NK-92 (cell line): ENCODE measurements around the gene TMEM107.
"Not testable (repeated sequence)": the region's sequence is repeated elsewhere in the genome, so short reads cannot be mapped to it uniquely, and the experiment has no call there.

ENCODE experiments used
- DNase-seq: peaks from one replicate; lab custom pipeline; 2025; ENCODE audit not compliant: unreplicated experiment; lab: John Stamatoyannopoulos, UW

The TMEM107 gene

DNA sequence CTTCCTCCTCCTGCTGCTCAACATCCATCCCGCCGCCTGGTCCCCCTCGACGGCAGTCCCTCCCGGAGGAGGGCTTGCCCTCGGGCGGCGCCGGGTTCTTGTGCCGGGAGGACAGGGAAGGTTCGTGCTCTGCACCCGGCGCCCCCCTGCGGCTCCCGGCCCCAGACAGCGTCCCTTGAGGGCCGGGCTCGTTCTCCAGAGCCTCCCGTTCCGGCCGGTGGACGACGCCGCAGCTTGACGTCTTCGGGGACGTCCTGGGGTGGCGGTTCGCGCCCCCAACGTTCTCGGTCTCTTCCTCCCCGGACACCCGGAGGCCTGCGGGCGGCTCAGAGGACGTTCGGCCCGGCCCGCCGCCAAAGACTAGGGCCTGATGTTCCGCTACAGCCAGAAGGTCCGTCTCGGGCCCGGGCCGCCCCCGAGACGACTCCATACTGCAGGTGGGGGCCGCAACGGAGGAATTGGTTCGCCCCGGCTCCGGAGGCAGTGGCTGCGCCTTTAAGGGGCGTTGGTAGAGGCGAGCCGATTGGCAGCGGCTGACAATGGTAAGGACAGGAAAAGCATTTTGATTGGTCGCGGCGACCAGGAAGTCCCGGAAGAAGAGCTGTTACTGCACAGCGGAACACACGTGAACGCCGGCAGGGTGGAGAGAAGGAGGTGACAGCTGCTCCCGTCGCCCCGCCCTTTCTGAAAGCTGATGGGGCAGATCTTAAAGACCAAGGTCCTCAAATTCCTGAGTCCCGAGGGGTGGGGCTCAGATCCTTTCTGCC lies 13.7 kb upstream of the TMEM107 start, which contains the start of gene BORCS6:
Gene BORCS6 (minus strand): TSS at position 470 of the 767 bp plus-strand sequence. CDS start 40 bp downstream, at position 430.
- peak; percentile 80 for DNase-seq

DNA sequence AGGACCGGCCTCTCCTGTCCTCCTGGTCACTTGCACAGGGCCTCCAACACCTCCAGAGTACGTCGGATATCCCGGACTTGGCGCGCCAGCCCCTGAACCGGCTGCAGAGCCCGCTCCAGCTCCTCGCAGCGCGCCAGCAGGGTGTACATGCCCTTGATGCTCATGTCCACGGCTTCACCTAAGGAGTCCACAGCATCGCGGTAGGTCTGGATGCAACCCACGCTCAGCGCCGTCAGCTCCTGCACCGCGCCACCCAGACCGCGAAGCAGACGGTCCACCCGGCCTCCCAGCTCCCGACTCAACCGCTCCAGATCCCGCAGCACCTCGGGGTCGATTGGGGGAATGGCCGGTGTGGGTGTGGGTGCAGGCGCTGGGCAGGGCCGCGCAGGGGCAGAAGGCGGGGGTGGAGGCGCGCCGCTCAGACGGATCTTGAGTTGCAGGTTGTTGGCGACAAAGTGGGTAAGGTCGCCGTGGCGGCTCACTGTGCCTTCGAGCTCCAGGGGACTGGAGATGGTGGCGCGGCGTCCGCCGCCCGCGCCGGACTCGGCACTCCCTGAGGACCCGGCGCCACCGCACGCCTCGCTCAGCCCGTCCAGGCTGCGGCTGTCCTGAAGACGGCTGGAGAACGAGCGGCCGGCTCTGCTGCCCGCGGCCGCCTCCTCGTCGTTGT lies 13.0 kb upstream of the TMEM107 start:
- no peak for DNase-seq

DNA sequence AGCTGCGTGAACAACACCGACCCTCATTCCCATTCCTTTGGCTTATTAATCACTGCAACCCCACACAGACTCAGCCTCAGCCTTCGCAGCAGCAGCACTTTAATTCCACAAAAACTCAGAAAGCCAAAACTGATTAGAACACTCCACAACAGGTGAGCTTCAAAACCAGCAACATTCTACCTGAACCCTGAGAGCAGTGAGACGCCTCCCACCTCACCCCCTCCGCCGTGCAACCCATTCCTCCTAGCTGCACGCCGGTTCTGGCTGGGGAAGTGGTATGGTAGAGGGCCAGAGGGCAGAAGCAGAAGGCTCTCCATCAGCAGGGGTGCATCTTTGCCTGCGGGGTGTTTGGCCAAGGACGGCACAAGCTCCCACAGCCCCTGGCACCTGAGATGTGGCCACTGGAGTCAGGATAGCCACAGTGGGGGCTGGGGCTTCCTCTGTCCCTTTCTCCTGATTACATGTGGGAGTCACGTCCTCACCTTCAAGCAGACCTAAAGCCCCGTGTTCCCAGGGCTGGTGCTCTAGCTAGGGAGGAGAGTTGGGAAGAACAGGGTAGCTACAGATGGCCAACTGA lies 12.2 kb upstream of the TMEM107 start:
- no peak for DNase-seq

DNA sequence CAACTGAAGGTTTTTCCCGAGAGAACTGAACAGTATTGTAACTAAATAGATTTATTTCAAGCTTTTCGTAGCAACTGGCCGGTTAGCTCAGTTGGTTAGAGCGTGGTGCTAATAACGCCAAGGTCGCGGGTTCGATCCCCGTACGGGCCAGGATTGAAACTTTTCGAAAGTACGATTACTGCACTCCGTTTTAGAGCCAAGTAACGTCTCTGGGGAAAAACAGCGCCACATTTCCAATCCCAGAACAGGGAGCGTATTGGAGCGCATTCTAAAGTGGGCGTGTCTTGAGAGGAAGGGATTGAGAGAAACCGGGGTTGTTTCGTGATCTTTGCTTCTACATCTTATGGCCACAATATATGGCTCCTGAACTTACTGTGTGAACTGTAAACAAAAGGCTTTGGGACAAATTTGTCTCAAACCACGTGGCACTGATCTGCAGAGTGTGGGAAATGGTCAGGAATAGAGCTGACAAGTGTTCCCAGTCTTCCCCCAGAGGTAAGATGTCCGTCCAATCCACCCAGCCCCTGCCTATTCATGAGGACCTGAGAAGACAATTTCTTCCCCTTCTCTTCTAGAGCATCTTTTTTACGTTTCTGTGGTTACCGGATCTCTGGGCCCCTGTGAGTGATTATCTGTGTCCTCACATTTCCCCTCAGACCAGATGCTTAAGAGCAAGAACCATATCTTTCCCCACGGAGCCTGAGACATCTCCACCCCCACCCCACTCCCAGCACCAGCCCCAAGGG lies 11.5 kb upstream of the TMEM107 start:
- no peak for DNase-seq

DNA sequence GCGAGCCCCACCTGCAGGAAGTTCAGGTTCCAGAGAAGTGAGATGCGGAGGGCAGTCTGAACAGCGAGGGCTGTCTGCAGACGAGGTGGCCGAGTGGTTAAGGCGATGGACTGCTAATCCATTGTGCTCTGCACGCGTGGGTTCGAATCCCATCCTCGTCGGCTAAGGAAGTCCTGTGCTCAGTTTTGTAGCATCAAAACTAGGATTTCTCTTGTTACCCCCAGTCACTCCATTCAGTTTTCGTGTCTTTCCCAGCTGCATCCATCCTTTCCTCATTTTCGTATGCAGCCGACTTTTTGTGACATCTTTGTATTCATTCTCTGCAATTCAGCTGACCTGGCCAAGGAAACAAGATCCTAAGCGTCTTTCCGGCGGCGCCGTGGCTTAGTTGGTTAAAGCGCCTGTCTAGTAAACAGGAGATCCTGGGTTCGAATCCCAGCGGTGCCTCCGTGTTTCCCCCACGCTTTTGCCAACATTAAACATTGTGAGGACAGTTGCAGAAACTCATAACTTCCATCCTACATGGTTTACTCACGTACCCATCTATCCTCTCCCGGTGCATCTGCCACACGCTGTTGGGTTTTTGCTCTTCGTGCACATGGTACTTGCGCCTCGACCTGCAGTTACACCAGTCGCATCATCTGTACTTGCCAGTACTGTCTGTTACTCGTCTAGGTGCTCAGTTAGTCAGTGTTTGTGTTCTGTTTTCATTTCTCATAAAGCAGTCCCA lies 10.8 kb upstream of the TMEM107 start:
- DNase-seq = no peak

DNA sequence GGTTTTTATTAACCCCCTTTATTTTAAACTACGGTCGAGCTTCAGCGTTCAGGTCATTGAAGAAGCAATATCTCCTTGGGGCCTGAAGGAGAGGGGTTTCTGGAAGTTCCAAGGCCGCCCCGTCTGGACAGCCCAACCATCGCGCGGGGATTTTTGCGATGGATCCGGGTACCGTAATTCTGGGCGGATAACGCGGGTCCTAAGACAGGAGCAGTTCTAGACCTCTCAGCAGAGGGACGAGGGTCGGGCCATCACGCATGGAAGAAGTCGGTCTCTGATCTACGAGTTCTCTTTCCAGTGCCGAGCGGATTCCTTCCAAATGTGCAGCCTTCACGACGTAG lies 10.2 kb upstream of the TMEM107 start:
- no peak for DNase-seq

DNA sequence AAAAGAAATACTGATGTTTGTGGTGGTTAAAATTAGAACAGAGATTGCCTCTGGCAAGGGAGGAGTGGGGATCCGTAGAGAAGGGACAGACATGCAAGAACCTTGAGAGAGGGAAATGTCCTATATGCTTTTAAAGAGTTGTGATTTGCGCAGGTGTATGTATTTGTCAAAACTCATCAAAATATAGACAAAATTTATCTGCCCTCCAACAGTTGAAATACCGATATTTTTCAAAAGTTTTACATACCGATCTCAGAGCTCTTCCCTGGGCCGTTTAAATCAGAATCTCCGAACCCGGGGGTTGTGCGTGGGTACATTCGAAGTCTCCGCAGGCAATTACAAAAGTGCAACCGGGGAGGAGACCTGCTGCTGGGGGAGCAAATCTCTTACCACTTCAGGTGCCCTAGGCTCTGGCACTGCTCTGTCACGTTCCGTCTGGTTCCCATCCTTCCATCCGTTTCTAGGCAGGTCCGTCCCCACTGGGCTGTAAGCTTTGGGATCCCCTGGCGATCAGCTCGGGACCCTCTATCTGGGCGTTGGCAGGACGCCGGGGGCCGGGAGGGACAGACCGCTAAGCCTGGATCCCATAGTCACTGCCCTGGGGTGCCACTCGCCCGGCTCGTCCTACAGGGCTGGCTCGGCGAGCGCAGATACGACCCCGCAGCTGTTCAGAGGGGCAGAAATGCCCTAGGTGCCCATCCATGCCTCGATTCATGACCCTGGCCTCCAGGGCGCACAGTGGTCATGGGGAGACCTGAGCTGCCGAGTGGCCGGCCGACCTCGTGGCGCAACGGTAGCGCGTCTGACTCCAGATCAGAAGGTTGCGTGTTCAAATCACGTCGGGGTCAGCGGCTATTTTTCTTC lies 9.6 kb upstream of the TMEM107 start:
- no peak for DNase-seq

DNA sequence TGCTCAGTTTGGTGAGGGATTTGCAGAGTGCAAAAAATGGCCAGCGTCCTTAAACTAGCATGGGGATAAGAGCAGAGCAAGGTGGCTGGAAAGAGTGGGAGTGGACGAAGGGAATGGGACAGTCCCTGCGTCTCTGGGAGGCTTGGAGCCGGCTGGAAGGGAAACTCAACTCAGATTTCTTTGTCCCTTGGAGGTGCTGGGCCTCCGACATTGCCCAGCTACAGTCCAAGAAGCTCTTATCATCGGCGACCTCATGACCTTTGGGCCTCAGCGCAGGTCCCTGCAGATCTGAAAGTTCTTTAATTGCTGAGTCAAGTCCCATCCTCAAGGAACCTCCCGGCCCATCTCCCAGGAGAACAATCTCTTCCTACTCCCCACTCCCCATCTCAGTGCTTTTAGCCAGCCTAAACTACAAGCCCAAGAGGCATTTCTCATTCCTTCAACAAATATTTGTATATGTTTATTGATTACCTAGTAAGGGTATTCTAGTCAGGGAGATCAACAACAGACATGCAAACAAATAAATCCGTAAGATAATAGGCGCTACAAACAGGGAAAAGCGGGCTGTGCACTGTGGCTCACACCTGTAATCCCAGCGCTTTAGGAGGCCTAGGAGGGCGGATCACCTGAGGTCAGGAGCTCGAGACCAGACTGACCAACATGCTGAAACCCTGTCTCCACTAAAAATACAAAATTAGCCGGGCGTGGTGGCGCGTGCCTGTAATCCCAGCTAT lies 985 bp upstream of the TMEM107 start:
- DNase-seq = no peak

DNA sequence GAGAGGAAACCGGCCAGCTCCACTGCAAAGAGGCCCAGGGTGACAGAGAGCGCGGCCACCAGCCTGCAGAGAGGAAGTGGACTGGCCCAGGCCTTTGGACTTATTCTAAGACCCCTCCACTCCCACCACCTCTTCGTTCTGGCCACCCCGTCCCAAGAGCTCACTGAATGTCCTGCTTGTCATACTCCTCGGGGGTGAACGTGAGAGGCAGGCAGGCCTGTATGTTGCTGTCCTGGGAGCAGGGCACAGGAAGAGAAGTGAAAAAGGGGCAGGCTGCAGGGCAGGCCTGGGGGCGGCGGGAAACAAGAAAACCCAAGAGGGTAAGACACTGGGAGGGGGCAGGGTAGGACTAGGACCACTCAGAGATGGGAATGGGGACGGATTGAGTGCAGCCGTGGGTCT lies 384 bp downstream of the TMEM107 start:
- no peak for DNase-seq

DNA sequence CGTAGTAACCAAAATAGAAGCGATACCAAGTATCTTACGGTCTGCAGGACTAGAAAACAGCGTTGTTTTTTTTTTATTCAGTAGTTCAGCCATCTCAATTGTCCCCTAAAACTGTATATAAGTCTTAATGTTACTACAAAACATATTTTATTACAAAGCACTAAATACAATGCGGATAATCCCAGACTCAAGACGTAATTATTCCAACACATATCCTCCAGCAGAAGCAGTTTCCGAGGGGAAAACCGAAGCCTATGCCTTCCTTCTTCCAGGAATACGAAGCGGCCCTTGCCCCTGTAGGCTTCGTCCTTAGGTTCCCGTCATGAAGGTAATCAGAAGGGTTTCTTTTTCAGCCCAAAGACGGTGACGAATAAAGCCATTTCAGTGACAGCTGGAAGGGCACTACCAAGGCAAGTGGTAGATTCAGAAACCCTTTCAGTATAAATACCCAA lies 2.3 kb downstream of the TMEM107 start:
- no peak for DNase-seq

DNA sequence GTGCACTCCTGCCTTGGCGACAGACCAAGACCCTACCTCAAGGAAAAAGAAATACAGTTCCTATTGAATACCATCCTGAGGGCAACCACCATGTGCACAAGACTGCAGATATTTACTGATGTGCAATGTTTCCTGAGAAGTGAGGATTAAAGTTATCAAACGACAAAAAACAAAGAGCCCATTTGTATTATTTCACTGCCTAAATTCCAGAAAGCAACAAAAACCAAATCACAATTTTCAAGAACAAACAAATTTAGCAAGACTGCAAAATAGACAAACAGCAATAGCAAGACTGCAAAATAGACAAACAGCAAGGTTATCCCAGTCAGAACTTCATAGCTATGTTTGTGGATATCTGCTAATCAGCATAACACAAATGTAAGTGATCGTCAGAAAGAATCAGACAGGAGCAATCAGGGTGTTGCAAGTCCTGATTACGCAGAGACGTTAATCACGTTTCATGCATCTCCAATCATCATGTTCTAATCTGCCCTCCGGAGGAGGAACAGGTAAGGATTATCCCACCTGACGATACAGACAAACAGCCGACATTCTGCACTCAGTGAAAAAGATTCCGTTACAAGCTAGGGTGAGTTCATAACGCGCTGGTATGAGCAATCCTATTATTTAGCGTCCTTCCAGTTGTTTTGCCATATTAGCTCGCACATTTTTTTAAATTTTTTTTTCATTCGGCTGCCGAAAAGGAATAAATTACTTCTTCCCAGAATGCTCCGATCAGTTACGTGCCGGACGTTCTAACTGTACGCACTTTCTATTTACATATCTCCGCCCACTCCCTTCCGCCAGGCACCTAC lies 2.9 kb downstream of the TMEM107 start:
- no peak for DNase-seq

DNA sequence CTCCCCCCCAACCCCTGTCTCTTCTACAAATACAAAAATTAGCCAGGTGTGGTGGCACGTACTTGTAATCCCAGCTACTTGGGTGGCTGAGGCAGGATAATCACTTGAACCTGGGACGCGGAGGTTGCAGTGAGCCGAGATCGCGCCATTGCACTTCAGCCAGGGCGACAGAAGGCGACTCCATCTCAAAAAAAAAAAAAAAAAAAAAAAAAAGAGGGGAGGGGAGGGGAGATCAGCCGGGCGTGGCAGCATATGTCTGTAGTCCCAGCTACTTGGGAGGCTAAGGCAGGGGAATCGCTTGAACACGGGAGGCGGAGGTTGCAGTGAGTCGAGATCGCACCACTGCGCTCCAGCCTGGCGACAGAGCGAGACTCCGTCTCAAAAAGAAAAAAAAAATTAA lies 6.0 kb downstream of the TMEM107 start:
- DNase-seq = not testable (repeated sequence)

DNA sequence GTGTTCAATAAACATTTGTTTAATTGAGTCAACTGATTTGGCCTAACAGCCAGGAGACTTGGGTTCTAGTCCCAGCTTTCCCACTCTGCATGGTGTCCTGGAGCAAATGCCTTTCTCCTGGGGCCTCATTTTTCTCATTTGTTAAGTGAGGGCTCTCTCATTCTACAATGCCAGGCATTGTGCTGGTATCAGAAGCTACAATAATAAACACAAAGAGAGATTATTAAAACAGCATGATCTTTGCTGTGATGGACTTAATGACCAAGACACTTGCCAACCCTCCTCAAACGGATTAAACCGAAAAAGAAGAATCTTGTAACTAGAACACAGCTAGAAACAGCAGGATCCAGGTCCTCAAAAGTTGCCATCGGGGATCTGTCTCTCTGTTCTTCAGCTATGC lies 8.7 kb downstream of the TMEM107 start:
- no peak for DNase-seq

DNA sequence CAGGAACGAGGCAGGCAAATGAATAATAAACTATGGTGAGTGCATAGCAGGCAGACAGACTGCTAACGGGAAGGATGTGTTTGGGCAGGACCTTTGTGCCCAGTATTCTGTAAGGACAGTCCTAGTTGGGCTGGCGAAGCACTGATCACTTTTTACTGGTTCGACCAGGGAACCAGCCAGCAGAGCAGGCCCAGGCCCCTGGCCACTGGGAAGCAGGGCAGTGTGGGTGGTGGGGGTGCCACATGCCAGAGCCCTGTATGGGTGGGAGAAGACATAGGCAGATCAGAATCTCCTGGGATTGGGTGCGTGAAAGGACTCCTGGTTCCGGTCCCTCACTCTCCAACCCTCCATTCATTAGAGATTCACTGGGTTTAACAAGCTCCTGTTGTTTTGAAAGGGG lies 9.4 kb downstream of the TMEM107 start:
- no peak for DNase-seq

DNA sequence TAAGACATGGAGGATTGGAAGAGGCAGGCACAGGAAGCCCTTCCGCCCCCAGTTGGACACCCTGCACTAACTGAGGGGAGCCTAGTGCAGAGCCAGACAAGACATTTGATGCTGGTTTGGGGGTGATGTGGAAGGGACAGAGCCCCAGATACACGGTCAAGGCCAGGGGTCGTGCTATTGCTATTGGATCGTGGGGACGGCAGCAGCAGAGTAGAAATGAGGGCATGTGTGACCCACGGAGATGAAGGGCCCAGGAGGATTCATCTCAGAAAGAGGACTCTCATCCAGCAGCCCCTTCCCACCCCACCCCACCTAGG lies 11.4 kb downstream of the TMEM107 start:
- DNase-seq = no peak

DNA sequence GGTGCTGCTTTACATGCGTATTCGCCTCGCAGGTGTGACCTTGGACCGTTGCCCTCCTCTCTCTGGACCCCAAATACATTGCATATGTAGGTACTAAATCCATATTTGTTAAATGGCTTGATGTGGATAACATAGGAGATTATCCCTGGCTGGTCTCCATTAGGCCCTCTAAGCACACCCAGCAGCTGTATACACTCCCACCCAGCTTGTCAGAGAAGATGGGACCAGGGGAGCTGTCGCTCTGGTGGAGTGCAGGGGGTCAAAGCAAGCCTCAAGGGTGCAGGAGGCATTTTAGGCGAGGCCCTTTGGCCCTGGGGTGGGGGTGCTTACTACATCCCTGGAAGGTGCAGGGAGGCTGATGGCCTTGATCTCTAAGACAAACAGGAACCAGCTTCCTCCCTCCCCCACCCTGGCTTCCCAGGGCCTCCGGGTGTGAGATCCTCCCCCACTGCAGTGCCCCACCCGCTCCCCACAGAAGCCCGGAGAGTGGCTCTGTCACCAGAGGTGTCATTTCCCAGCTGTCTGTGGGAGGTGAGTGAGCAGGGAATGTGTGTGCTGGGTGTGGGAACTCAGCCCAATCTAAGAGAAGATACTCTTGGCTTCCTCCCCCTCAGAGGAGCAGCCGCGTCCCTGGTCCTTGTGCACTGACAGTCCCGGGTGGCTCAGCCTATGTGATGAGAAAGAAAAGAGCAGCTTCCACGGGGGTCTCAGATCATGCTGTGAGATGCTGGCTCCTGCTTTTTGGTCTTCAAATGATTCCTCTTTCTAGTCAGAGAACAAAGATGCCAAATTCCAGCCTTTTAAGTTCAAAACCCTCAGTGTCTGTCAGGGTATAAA lies 12.0 kb downstream of the TMEM107 start:
- DNase-seq = no peak
